ENCODE measurements around the gene PDSS2.
"Not testable (repeated sequence)": the region's sequence is repeated elsewhere in the genome, so short reads cannot be mapped to it uniquely, and the experiment has no call there.

Gene PDSS2

DNA sequence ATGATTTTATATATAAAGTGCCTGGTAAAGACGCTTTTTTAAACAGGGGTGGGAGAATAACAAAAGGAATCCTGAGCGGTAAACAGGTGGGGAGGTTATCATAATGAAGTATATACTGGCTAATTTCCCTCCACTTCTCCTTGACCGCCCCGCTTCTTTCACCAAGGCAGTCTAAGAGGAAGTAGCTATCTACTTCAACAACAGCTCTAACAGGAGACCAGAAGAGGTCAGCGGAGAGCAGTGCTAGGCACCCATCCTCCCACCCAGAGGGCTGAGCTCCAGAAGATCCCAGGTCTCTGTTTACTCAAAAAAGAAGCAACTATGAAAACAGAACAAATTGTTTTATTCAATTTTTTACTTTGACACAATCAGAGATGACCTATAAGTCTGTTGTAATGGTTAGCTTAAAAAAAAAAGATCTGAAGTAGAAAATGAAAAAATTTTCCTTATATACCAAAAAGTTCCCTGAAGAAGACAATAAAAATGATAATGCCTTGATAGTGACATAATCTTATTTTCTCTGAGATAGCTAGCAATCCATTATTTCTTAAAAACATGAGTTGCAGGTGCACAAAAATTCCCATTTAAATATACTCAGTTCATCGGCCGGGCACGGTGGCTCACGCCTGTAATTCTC lies 141.1 kb downstream of the PDSS2 start:
- DNase-seq (ENCODE audit: extremely low read depth, low read depth): peak; percentile 40
- TF ChIP-seq, protein P1, sequence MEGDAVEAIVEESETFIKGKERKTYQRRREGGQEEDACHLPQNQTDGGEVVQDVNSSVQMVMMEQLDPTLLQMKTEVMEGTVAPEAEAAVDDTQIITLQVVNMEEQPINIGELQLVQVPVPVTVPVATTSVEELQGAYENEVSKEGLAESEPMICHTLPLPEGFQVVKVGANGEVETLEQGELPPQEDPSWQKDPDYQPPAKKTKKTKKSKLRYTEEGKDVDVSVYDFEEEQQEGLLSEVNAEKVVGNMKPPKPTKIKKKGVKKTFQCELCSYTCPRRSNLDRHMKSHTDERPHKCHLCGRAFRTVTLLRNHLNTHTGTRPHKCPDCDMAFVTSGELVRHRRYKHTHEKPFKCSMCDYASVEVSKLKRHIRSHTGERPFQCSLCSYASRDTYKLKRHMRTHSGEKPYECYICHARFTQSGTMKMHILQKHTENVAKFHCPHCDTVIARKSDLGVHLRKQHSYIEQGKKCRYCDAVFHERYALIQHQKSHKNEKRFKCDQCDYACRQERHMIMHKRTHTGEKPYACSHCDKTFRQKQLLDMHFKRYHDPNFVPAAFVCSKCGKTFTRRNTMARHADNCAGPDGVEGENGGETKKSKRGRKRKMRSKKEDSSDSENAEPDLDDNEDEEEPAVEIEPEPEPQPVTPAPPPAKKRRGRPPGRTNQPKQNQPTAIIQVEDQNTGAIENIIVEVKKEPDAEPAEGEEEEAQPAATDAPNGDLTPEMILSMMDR (IDR thresholded peaks at IDR 0.05; ENCODE audit: low read depth, low read length, missing control alignments): peak; percentile 85
- no peak overlapping the region for H3K4me3 ChIP-seq (replicated peaks; ENCODE audit: low read depth, low read length)

DNA sequence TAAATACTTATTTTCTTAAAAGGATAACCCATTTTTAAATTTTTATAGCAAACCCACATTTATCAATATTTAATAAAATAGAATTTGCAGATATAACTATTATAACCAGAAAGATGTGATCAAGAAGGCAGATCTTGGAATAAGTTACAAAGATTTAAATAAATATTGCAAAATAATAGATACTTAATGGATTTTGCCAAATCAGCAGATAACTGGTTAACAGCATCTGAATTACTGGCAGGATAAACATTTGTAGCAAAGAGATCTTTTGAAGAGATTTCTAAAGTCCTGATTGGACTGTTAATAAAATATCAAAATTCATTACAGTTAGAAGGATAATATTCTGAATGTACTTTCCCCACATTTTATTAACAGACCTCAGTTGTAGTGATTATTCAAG lies 144.2 kb downstream of the PDSS2 start:
- no peak for DNase-seq (ENCODE audit: extremely low read depth, low read depth)
- no peak overlapping the region for H3K4me3 ChIP-seq (replicated peaks; ENCODE audit: low read depth, low read length)
- TF ChIP-seq, protein P1 (IDR thresholded peaks at IDR 0.05; ENCODE audit: low read depth, low read length, missing control alignments): no peak

DNA sequence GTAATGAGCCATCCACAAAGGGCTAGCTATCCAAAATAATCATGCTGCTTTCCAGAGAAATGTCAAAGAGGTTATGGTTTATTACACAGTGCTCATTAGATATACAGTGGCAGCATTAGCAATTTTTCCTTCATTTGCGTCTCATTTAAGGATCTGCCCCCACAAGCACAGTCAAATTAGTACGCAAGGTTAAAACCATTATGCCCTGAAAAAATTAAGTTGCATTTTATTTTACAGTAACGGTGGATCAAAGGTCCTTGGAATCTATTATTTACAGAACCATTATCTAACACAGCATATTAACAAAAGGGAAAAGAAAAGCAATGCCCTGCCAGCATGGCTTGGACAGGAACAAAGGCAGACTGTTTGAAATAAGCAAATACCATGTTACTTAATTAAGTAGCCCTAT lies 144.8 kb downstream of the PDSS2 start:
- H3K4me3 ChIP-seq (replicated peaks; ENCODE audit: low read depth, low read length): no peak overlapping the region
- DNase-seq (ENCODE audit: extremely low read depth, low read depth): no peak
- TF ChIP-seq, protein P1 (IDR thresholded peaks at IDR 0.05; ENCODE audit: low read depth, low read length, missing control alignments): no peak

DNA sequence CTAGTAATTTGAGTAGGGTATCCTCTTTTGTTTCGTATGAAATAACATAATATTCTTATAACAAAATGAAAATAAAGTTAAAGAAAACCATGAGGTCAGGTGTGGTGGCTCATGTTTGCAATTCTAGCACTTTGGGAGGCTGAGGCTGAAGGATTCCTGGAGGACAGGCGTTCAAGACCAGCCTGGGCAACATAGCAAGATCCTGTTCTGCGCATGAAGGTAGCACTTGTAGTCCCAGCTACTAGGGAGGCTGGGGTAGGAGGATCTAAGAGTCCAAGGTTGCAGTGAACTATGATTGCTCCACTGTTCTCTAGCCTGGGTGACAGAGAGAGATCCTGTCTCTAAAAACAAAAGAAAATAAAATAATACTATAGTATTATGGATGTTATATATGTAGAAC lies 145.6 kb downstream of the PDSS2 start:
- no peak overlapping the region for H3K4me3 ChIP-seq (replicated peaks; ENCODE audit: low read depth, low read length)
- no peak for DNase-seq (ENCODE audit: extremely low read depth, low read depth)
- TF ChIP-seq, protein P1 (IDR thresholded peaks at IDR 0.05; ENCODE audit: low read depth, low read length, missing control alignments): no peak

DNA sequence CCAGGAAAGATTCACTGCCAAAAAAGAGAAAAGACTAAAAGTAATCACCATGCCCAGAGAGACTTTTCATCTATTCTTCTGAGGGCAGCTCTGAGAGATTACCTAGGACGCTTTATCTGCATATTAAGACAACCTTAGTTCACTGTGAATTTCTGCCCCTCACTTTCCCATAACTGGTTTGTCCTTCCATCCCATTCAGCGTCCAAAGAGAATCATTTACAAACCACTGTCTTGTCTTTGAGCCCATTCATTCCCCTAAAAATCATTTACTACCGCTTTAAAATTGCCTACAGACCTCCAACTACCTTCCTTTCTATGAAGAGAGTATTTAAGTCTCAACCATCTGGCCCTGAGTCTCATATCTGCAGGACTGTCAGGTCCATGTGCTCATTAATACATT lies 149.0 kb downstream of the PDSS2 start:
- H3K4me3 ChIP-seq (replicated peaks; ENCODE audit: low read depth, low read length): no peak overlapping the region
- TF ChIP-seq, protein P1 (IDR thresholded peaks at IDR 0.05; ENCODE audit: low read depth, low read length, missing control alignments): no peak
- no peak for DNase-seq (ENCODE audit: extremely low read depth, low read depth)

DNA sequence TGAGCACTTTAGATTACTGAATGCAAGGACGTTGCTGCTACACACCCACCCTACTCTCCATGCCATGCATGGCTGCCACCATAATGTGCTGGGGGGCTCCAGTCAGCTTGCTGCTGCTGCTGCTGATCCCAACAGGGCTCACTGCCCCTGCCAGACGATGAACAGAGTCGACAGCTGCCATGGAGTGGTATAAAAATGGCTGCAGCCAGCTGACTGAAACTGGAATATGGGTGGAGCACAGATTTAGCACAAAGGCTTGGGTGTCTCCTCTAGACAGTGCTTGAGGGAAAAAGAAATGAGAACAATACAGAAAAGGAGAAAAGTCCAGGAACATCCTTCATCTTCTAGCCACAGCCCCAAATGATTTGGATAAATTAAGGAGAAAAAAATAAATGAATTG lies 150.7 kb downstream of the PDSS2 start:
- no peak for DNase-seq (ENCODE audit: extremely low read depth, low read depth)
- TF ChIP-seq, protein P1 (IDR thresholded peaks at IDR 0.05; ENCODE audit: low read depth, low read length, missing control alignments): no peak
- H3K4me3 ChIP-seq (replicated peaks; ENCODE audit: low read depth, low read length): no peak overlapping the region

DNA sequence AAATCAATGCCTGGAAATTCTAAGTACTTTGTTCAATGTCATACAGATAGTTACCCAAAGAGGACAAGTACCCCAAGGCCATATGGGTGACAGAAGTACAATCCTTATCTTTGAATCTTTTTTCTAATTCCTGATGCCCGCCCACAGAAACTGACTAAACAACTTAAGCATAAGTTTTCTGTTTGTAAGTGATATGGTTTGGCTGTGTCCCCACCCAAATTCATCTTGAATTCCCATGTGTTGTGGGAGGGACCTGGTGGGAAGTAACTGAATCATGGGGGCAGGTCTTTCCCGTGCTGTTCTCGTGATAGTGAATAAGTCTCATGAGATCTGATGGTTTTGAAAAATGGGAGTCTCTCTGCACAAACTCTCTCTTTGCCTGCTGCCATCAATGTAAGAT lies 153.4 kb downstream of the PDSS2 start:
- not testable (repeated sequence) for H3K4me3 ChIP-seq (replicated peaks; ENCODE audit: low read depth, low read length); DNase-seq (ENCODE audit: extremely low read depth, low read depth)
